ENCODE data around the gene ATP1A4. TPM values are rescaled to one million over a fixed set of nuclear protein-coding genes. Genes with fewer than 3 reads are reported as not detected.

ATP1A4 gene
- total RNA-seq, 1 experiment from 2014 or later, result not detected

DNA sequence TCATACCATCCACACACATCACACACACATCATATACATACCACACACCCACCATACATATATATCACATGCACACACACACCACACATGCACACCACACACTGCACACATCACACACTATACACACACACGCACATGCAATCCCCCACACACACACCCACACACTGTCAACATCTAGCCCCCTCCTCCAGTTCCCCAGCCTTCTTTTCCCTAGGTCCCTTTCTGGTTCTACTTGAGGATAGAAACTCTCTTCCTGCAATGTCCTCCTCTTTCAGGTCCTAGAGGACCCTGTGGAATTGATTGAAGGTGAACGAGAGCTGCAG is 43.3 kb downstream of the ATP1A4 start:
- intact Hi-C loops (cut with micrococcal nuclease; ENCODE audit: unreplicated experiment), result loop anchor here (10.0 kb wide), 1 partner anchor 90 kb away; no protein-coding TSS in a partner anchor

DNA sequence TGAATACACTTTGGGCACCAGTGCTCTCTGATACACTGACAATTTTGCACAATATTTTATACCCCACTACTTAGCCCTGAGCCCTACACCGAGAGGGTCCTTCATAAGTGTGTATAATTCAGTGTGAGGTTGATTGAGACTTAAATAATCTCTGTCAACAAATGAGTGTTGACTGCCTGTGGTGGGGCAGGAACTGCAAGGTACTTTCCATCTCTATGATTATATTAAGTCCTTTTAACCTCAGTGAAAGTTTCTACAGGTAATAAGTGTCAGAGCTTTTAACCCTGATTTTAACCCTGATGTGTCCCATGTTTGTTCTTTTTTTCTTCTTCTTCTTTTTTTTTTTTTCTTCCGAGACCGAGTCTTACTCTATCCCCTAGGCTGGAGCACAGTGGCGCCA is 44.7 kb downstream of the ATP1A4 start:
- in situ Hi-C loops (cut with HindIII; ENCODE audit: low pct_unique_long_range_greater_than_20kb, low sequenced_read_pairs), result no loop called here

More for the DNA sequence above, 43.3 kb downstream of the ATP1A4 start:
- TF ChIP-seq TCF7L2 (IDR thresholded peaks at IDR 0.05; ENCODE audit: low read depth, low read length), result no peak
- no peak for TF ChIP-seq POLR2AphosphoS5 (IDR thresholded peaks at IDR 0.05; ENCODE audit: low read depth, low read length)
- H3K36me3 ChIP-seq (ENCODE audit: control insufficient read depth, insufficient read depth, low read length), result no peaks in the 10 kb centered on the region
- ATAC-seq (no peak), DNase-seq (ENCODE audit: low read depth, low spot score) (no peak)
- no peak overlapping the region for H3K4me3 ChIP-seq (ENCODE audit: low read depth in 2 of 2, low read length in 2 of 2)
- no peaks in the 10 kb centered on the region for H3K9me3 ChIP-seq (ENCODE audit: control insufficient read depth, insufficient read depth, low read depth, low read length)
- in situ Hi-C loops (cut with HindIII; ENCODE audit: low pct_unique_long_range_greater_than_20kb, low sequenced_read_pairs), result no loop called here
- CTCF ChIA-PET, result interaction anchor here (0.7 kb wide), 1 partner anchor 36 kb away, joined by 4 read pairs; no protein-coding TSS in a partner anchor
- H3K27me3 ChIP-seq (ENCODE audit: control insufficient read depth, insufficient read depth, low read length), result no peaks in the 10 kb centered on the region
- no TSS peak for BruUV-seq (replicated peaks)
- no peak overlapping the region for H3K27ac ChIP-seq (ENCODE audit: low read length)
- H3K4me1 ChIP-seq (ENCODE audit: control insufficient read depth, insufficient read depth, low read length), result peaks cover 7% of the 10 kb centered on the region; the same call in 1 of the 2 replicates
- POLR2A ChIA-PET, result no interaction called here

More for the DNA sequence above, 44.7 kb downstream of the ATP1A4 start:
- Histone ChIP-seq H3K36me3 (ENCODE audit: control insufficient read depth, insufficient read depth, low read length) (no peaks in the 10 kb centered on the region), H3K4me1 (ENCODE audit: control insufficient read depth, insufficient read depth, low read length) (peaks cover 7% of the 10 kb centered on the region; the same call in 1 of the 2 replicates), H3K4me3 (ENCODE audit: low read depth in 2 of 2, low read length in 2 of 2) (no peak overlapping the region), H3K27me3 (ENCODE audit: control insufficient read depth, insufficient read depth, low read length) (no peaks in the 10 kb centered on the region), H3K27ac (ENCODE audit: low read length) (no peak overlapping the region), H3K9me3 (ENCODE audit: control insufficient read depth, insufficient read depth, low read depth, low read length) (no peaks in the 10 kb centered on the region)
- DNase-seq (ENCODE audit: low read depth, low spot score) (no peak), ATAC-seq (no peak)
- intact Hi-C loops (cut with micrococcal nuclease; ENCODE audit: unreplicated experiment), result loop anchor here (10.0 kb wide), 1 partner anchor 91 kb away; no protein-coding TSS in a partner anchor
- ChIA-PET CTCF (interaction anchor here (0.6 to 0.7 kb wide), 2 partner anchors 25 to 467 kb away, joined by 5 to 6 read pairs; no protein-coding TSS in a partner anchor), POLR2A (interaction anchor here (1.0 kb wide), 1 partner anchor 48 kb away, joined by 3 read pairs; no protein-coding TSS in a partner anchor)
- no TSS peak for BruUV-seq (replicated peaks)
- TF ChIP-seq TCF7L2 (IDR thresholded peaks at IDR 0.05; ENCODE audit: low read depth, low read length), result no peak
- TF ChIP-seq, protein P1, sequence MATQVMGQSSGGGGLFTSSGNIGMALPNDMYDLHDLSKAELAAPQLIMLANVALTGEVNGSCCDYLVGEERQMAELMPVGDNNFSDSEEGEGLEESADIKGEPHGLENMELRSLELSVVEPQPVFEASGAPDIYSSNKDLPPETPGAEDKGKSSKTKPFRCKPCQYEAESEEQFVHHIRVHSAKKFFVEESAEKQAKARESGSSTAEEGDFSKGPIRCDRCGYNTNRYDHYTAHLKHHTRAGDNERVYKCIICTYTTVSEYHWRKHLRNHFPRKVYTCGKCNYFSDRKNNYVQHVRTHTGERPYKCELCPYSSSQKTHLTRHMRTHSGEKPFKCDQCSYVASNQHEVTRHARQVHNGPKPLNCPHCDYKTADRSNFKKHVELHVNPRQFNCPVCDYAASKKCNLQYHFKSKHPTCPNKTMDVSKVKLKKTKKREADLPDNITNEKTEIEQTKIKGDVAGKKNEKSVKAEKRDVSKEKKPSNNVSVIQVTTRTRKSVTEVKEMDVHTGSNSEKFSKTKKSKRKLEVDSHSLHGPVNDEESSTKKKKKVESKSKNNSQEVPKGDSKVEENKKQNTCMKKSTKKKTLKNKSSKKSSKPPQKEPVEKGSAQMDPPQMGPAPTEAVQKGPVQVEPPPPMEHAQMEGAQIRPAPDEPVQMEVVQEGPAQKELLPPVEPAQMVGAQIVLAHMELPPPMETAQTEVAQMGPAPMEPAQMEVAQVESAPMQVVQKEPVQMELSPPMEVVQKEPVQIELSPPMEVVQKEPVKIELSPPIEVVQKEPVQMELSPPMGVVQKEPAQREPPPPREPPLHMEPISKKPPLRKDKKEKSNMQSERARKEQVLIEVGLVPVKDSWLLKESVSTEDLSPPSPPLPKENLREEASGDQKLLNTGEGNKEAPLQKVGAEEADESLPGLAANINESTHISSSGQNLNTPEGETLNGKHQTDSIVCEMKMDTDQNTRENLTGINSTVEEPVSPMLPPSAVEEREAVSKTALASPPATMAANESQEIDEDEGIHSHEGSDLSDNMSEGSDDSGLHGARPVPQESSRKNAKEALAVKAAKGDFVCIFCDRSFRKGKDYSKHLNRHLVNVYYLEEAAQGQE (IDR thresholded peaks at IDR 0.05; ENCODE audit: insufficient read depth in 1 of 2, low read depth in 2 of 2, low read length in 1 of 2), result no peak
- TF ChIP-seq, protein P2, sequence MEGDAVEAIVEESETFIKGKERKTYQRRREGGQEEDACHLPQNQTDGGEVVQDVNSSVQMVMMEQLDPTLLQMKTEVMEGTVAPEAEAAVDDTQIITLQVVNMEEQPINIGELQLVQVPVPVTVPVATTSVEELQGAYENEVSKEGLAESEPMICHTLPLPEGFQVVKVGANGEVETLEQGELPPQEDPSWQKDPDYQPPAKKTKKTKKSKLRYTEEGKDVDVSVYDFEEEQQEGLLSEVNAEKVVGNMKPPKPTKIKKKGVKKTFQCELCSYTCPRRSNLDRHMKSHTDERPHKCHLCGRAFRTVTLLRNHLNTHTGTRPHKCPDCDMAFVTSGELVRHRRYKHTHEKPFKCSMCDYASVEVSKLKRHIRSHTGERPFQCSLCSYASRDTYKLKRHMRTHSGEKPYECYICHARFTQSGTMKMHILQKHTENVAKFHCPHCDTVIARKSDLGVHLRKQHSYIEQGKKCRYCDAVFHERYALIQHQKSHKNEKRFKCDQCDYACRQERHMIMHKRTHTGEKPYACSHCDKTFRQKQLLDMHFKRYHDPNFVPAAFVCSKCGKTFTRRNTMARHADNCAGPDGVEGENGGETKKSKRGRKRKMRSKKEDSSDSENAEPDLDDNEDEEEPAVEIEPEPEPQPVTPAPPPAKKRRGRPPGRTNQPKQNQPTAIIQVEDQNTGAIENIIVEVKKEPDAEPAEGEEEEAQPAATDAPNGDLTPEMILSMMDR (IDR thresholded peaks at IDR 0.05), result no peak
- no peak for TF ChIP-seq SIN3A (IDR thresholded peaks at IDR 0.05; ENCODE audit: borderline replicate concordance, insufficient read depth, low read depth, low read length)
- TF ChIP-seq POLR2AphosphoS5 (IDR thresholded peaks at IDR 0.05; ENCODE audit: low read depth, low read length), result no peak

All from Panc1 (cell line).